Testis (tissue), 2 donors: ENCODE measurements around the gene NUP93.

ENCODE experiments used
- POLR2A ChIP-seq: fragments of 450-650 bp; IDR thresholded peaks from one replicate; pipeline ENCODE4 v1.6.1; 2017; ENCODE audit warnings: antibody characterized with exemption, mild to moderate bottlenecking, moderate library complexity
- TF ChIP-seq, protein P1 (sequence below), 3 experiments: fragments of 450-650 bp in 2 of 3; fragments of 200-600 bp in 1 of 3; sonication (generic) in 1 of 3; IDR thresholded peaks; one replicate each; pipeline ENCODE4 v1.5.1; 2016 to 2019; ENCODE audit warnings: antibody characterized with exemption in 3 of 3, mild to moderate bottlenecking in 2 of 3, moderate library complexity in 1 of 3

DNA sequence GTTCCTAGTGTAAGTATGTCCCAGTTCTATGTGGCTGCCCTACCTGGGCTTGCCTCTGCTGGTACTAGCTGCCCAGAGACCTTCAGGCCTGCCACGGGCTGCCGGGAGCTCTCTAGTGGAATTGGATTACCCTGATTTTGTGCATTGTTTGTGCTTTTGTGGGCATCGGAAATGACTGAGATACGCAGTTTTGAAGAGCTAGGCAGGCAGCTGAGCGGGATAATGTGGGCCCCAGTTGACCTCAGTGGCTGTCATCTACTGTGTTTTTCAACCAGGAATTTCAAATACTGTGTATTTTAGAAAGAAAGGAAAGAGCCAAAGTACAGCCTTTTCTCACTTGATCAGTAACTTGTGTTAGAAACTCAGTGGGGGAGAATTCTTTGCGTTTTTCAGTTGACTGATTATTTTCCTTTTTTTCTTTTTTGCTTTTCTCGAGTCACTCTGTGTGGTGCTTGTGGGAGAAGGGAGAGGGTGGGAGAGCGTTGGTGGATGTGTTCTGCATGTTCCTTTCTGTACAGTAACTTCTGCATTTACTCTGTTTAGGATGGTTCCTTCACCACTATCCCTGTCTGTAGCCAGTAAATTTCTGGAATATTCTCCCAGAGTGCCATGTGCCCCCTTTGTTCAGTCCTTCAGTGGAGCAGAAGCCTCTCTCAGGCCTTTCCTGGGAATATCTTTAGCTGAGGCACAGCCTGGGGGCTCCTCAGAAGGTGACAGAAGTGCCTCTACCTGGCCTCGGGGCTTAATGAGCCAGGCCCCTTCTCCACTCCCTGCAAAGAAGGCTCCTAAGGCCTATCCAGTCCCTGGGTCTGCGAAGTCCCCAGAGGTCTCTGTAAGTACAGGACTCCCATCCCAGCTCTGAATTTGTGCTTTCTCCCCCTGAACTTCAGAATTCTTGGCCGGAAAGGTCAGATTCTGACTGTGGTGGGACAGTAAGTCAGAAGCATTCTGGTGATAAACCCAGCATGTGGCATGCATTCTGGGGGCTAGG lies 120.1 kb downstream of the NUP93 start:
- TF ChIP-seq POLR2A, result no peak
- TF ChIP-seq, protein P1, sequence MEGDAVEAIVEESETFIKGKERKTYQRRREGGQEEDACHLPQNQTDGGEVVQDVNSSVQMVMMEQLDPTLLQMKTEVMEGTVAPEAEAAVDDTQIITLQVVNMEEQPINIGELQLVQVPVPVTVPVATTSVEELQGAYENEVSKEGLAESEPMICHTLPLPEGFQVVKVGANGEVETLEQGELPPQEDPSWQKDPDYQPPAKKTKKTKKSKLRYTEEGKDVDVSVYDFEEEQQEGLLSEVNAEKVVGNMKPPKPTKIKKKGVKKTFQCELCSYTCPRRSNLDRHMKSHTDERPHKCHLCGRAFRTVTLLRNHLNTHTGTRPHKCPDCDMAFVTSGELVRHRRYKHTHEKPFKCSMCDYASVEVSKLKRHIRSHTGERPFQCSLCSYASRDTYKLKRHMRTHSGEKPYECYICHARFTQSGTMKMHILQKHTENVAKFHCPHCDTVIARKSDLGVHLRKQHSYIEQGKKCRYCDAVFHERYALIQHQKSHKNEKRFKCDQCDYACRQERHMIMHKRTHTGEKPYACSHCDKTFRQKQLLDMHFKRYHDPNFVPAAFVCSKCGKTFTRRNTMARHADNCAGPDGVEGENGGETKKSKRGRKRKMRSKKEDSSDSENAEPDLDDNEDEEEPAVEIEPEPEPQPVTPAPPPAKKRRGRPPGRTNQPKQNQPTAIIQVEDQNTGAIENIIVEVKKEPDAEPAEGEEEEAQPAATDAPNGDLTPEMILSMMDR (IDR thresholded peaks at IDR 0.05), result no peak
